Stimulated activated CD4-positive, alpha-beta T cell treated with anti-CD3 and anti-CD28 coated beads, Interleukin-1b, Interleukin-23, amount 100 ng/mL, for 48 hours (primary cell): Measurements from ENCODE around the gene PAGE4.

Experiments used
- DNase-seq: peaks from one replicate; pipeline ENCODE4 v3.0.0-alpha.2; 2020

Gene PAGE4, protein sequence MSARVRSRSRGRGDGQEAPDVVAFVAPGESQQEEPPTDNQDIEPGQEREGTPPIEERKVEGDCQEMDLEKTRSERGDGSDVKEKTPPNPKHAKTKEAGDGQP

DNA sequence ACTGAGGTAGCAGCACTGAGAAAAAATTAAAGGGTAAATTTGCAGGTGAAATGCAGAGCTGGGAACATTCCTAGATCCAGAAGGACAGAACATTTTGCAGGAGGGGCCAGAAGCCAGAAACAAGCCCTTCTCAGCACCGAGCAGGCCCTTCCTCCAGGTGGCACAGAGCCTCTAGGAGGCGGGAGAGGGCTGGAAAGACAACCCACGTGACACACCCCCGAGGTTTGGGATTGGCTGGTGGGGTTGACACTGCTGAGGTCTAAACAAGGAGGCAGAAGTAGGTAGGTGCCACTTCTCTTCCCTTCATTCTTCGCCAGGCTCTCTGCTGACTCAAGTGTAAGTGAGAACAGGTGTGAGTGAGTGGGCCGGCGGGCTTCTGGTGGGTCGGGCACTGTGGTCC, at the start of gene PAGE4:
Gene PAGE4 (plus strand): TSS at position 288 of the 400 bp plus-strand sequence. CDS start 1,126 bp downstream, outside the sequence.
- no peak for DNase-seq

DNA sequence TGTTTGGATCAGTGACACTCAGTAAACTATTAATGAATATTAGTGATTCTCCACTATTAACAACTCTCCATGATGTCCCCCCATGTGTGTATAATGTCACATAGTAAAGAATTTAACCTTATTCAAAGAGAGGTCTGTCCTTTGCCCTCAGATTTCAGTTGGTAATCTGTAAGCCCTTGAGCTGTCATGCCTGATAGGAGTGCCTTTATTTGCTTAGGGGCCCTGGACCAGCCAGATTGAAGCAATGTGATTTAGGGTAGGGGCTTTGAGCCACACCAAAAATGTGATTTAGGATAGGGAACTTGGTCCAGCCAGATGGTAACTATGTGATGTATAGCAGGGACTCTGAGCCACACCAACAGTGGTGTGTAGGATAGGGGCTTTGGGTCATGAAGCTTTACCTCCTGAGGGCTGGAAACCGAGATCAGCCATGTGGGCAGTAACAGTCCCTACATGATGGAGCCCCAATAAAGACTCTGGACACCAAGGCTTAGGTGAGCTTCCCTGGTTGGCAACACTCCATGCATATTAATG, 44.3 kb upstream of the PAGE4 start:
- DNase-seq = no peak

DNA sequence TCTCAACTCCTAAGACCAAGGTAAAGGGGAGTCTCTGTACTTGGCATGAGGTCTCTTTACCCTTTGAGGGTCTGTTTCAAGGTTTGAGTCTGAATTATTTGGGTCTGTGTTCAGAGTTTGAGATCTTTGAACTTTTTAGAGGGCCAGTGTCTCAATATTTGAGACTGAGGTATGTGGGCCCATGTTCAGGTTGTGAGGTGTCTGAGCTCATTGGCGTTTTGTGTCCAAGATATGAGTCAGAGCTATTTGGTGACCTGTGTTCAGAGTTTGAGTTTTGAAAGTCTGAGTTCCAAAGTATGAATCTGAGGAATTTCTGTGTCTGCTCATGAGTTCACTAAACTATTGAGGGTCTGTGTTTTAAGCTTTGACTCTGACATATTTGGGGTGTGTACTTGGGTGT, 36.7 kb upstream of the PAGE4 start:
- no peak for DNase-seq

DNA sequence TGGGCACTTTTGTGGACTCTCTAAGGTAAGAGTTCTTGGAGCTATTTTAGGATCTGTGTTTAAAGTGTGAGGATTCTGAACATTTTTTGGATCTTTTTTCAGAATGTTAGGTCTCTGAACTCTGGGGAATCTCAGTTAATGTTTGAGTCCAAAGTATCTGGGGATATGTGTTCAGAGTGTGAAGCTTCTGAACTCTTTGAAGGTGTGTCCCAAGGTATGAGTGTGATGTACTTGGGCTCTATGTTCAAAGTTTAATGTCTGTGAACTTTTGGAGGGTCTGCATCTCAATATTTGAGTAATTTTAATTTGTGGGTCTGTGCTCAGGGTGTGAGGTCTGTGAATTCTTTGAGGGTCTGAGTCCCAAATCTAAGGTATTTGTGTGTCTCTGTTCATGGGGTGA, 35.4 kb upstream of the PAGE4 start:
- DNase-seq = no peak

DNA sequence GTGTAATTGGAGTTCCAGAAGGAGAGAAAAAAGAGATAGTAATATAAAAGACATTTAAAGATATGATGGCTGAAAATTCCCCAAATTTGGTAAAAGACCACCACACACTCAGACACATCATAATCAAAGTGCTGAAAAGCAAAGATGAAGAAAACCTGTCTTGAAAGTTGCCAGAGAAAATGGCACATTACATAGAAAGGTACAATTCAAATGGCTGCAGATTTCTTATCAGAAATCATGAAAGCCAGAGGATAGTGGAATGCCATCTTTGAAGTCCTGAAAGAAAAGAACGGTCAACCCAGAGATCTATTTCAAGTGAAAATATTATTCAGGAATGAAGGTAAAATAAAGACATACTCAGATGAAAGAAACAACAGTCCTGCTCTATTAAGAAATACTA, 29.3 kb upstream of the PAGE4 start:
- DNase-seq = no peak

DNA sequence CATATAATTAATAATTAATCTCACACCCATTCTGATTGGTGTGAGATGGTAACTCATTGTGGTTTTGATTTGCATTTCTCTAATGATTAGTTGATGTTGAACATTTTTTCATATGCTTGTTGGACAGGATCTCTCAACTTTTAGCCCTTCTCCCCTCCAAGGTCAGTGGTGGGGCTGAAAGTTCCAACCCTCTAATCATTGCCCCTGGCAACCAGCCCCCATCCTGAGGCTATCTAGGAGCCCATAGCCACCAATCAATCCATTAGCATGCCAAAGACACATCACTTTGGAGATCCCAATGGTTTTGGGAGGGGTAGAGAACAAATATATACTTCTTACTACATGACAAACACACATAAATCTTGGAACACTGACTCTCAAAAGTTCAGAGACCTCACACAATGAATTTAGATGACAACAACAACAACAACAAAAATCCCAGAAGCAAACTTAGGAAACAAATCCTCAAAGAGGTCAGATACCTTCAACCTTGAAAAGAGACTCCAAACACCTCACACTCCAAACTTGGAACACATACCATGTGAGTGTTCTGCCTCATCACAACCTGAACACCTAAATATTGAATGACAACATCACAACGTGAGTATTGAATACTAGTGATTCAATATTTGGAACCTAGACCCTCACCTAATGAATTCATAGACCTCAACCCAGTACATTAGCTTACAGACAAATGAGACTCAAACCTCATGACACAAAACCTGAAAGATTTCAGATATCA, 19.0 kb upstream of the PAGE4 start:
- no peak for DNase-seq

DNA sequence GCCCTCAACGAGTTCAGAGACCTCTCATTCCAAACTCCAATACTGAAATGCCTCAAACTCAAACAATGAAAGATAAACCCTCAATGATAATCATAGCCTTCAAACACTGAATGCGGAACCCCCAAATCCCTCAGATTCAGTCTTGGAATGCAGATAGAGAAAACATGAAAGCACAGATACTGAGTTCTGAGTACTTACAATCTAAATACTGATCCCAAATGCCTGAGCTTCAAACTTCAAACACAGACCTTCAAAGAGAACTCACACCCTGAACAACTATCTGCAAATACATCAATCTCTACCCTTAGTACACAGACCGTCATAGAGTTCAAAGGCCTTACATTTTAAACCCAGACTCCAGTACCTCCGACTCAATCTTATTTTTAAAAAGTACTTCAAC, 16.9 kb upstream of the PAGE4 start:
- DNase-seq = no peak

DNA sequence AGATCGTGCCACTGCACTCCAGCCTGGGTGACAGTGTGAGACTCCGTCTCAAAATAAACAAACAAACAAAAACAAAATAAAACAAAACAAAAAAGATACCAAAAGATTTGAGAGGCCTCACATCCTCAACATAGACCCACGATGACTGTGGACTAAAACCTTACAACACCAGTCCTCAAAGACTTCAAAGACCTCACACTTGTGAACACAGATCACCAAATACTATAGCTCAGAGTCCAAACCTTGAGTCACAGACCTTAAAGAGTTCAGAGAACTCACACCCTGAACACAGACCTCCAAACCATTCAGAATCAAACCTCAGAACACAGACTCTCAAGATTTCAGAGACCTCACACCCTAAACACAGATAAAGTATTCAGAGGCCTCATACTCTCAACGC, 12.7 kb upstream of the PAGE4 start:
- DNase-seq = no peak

DNA sequence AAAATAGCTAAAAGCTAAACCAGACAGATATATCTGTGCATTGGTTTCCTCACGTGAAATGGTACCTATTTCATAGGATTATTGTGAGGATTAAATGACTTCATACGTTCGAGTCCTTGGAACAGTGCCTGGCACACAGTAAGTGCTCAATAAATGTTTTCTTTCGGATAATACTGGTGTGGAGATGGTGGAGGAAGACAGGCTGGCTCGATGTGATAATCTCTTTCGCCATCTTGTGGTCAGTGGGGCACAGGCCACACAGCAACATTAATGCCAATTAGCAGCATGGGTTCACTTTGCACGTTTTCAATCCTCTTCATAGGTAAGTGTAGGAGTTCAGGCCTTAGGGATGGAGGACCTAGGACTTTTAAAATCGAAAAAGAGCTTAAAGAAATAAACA, 9.3 kb downstream of the PAGE4 start:
- DNase-seq = no peak

DNA sequence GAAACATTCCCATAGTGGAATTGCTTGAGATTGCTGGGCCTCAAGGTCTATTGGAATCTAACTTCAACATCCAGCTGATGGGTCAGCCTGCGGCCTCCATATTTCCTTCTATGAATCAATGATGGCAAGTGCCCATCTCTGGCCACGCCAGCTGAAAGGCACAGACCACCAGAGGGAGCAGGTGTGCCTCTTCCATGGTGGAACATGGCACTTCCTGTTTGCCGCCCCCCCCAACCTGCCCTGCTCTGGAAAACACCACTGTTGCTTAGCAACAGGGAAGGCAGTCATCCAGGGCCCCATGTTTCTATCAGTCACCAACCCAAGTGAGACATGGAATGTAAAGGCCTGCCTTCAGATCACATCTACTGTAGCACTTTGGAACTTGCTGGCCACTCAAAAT, 11.6 kb downstream of the PAGE4 start:
- peak; percentile 65 for DNase-seq

DNA sequence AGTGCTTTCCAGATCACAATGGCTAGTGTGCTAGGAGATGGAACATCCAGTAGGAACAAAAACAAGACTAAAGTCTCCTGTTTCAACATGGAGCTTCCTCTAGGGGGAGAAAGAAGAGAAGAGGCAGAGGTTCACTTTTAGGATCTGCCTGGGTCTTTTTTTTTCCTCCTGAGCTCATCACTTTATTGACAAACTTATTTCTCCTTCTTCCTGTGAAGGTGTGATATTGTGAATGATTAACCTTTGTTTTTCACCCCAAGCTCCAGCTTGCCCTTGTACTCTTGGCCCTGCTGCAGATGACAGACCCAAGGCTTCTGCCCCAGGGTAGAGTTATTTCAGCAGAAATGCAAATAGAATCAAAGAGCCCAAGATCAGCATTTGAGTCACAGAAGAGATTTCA, 13.5 kb downstream of the PAGE4 start:
- no peak for DNase-seq

DNA sequence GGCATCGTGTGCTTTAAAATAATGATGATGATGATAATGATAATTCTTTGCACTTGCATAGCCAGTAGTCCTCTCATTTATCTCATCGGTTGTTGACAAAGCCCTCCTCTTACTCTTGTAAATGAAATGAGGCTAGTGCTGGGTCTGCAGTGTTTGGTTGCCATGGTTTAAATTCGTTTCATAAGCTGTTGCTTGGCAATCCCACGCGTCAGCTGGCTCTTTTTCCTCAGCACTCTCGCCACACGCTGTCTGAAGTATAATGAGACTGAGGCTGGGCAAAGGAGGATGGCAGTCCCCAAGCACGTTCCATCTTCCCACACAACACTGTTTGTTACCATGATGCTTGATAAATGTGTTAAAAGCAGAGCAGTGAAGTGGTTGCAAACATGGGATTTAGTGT, 15.5 kb downstream of the PAGE4 start:
- no peak for DNase-seq

DNA sequence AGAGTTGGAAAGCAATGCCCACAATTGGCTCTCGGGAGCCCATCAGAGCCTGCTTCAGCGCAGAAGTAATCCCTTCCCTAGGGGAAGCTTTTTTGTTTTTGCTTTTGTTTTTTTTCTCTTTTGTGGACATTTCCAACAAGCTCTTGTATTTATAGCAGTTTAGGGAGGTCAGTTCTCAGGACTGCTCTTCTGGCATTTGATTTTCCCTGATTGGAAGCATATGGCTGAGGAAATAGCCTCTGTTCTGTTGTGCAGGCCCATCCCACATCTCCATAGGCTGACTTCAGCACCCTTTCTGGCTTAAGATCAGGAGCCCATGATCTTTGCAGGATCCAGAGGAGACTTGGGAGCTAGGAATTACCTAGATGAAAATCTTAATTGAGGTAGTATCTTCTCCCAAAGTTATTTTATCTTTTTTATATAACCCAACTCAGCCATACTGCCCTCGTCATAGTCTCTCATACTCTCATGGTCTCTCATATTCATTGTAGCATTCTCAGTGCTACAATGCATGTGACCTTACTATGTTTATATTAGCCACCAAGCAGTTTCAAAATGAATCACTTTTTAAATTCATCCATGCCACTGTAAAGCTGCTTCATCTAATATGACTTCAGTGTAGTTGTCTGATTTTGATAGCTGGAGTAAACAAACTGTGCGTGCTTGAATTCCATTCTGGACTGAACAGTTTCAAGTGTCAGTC, 16.7 kb downstream of the PAGE4 start:
- DNase-seq = no peak

DNA sequence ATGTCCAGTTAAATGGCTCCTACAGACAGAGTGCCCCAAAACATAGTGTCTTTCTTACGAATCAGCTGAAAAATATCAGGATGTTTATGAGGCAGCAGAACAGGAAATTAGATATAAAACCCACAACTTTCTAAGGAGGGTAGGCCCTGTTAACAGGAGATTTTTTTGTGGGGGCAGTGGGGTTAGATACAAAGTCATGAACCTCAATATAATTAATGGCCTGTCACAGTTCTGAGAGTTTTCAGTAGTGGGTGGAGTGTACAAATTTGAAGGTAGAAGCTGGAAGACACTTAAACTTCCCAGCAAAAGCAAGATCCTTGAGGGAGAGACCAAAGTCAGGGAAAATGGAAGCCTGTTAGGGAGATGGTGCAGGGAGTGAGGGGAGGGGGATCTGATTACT, 17.4 kb downstream of the PAGE4 start:
- DNase-seq = no peak

DNA sequence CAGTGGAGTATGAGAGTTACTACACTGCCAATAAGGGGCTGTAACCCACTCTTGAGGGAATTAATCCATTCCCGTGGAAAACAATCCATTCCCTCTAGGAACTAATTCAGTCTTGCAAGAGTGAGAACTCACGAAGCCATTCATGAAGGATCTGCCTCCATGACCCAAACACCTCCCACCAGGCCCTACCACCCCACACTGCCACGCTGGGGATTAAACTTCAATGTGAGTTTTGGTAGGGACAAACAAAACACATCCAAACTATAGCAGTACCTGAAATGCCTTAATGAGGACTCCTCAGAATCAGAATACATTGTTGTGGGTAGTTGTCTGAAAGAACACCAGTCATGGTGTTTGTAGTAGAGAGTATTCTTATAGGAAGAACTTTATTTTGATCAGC, 19.2 kb downstream of the PAGE4 start:
- DNase-seq = no peak

DNA sequence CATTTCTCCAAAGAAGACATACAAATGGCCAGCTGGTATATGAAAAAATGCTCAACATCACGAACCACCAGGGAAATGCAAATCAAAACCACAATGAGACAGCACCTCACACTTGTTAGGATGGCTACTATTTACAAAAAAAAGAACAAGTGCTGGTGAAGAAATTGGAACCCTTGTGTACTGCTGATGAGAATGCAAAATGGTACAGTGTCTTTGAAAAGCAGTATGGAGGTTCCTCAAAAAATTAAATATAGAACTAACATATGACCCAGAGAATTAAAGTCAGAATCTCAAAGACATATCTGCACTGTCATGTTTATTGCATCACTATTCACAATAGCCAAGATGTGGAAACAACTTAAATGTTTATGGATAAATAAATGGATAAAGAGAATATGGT, 20.9 kb downstream of the PAGE4 start:
- DNase-seq = no peak

DNA sequence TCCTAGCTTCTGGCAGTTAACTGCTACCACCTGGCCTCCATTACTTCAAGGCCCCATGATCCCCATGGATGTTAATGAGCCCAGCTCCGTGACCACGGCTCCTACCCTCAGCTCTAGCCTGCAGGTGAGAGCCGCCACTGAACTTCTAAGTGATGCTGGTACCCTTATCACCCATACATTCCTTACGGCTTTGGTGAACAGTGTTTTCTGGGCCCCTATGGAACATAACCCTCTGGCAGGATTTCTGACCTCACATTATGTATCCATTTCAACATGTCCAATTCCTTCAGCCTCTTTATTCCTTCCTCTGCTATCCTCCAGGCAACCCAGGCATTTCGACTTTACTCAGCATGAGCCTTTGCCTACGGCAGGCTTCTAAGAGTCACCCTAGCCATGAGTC, 24.6 kb downstream of the PAGE4 start:
- no peak for DNase-seq

DNA sequence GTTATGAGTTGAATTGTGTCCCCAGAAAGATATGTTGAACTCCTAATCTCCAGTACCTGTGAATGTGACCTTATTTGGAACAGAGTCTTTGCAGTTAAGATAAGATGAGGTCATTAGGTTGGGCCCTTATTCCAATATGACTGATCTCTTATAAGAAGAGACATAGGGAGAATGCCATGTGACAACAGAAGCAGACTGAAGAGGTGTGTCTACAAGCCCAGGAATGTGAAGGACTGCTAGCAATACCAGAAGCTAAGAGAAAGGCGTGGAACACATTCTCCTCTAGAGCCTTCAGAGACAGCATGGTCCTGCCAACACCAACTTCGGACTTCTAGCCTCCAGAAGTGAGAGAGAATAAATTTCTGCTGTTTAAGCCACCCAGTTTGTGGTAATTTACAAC, 27.7 kb downstream of the PAGE4 start:
- no peak for DNase-seq

DNA sequence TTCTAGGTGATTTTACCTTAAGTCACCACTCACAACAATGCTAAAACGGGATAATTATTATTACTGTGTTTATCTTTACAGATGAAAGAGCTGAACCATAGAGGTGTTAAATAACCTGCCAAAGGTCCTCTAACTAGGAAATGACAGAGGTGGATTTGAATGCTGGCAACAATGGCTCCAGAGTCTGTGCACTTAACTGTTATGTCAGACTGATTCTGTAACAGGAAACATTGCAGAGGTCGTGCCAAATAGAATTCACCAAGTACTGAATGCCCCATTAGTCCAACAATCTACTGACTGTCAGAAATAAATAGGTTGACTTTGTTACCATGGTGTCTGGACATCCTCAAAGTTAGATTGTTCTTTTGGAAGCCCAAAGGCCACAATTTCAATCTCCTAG, 29.2 kb downstream of the PAGE4 start:
- DNase-seq = no peak

DNA sequence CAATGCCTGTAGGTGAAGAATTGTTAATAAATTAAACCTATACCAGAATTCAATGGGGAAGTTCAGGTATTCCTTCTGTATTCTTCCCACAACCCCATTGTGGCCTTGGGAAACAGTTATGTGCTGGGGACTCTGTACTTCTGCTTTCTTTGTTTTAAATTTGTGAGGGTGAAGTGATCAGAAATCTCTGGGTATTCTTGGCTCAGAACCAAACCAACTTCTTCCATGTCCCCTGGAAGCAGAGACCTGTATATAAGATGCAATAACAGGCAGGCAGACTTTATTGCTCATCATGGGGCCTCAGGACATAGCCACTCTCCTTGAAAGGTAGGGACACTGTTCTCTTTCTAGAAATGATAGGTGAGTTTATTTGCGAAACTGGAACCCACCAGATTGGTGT, 30.4 kb downstream of the PAGE4 start:
- DNase-seq = no peak

DNA sequence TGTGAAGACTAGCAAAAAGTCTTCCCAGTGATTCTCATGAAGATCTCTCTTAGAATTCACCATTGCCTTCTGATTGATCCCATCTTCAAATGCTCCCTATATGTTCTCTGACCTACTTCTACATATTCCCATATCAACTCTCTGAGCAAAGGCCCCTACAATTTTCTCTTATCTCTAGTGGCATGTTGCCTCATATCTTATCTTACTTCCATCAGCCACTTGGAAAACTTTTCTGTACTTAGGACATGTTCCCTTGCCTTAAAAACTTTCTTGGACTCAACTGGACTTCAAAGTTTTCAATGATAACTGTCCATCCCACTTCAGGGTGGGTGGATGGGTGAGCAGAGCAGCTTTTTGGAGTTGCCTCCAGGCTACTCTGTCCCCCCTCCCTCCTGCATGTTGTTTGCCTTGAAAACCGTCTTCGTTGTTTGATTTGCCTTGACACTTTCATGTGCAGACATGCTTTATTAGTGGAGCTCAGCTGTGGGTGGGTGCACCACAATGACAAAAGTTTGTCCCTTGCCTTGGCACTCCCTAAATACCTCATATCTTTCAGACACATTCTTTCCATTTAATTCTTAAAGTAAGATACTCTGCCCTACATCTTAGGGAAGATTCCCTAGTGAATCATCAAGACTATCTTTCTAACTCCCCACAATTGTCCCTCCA, 31.9 kb downstream of the PAGE4 start:
- no peak for DNase-seq

DNA sequence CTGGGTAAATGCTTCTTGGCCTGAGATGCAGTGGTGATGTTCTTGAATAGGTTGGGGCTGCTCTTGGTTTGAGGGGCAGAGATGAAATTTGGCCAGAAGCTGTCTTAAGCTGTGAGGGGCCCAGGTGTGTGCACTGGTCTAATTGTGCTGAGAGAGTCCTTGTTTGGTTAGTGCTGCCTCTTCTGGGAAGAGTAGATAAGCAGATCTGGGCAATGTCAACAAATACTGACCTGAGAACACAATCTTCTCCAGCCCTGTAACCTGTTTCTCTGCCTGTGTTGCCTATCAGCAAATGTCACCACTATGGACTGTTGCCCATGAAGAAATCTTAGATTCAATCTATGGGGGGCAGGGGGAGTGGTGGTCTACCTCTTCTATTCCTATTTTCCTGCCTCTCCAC, 33.0 kb downstream of the PAGE4 start:
- no peak for DNase-seq

DNA sequence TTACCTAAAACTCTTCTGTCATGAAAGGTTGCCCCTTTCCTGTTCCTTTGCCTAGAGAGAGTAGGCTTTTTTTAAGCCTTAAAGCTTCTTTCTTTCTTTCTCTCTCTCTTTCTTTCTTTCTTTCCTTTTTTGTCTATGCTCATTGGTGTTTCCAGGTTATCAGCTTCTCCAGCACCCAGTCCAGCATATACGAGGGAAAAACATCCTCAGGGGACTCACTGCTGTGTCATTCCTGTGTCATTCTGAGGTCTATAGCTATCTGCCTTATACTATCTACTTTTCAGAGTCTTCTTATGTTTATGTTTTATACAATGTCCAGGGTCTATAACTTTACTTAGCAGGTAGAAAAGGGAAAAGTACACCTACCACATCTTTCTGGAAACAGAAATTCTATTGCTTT, 39.6 kb downstream of the PAGE4 start:
- no peak for DNase-seq

DNA sequence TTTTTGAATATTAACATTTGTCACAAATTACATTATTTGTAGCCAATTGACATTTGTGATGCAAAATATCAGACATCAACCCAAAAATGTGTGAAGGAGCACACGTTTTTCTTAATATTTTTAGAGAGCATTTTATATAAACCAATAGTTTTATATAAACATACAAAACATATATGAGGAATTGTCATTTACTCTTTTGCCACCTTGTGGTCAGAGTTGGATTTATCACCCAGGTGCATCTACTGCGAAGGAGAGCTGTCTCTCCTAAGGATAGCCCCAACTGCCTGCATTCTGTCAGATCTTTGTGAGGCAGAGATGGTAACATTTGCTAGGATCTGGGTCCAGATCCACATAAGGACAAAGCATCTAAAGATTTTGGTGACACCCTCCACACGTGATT, 47.6 kb downstream of the PAGE4 start:
- no peak for DNase-seq
